Prostate gland (tissue), 2 donors: ENCODE measurements around the gene DOP1A. TPM values are rescaled to one million over a fixed set of nuclear protein-coding genes. Genes with fewer than 3 reads are reported as not detected.

Experiments used
- DNase-seq: peaks from one replicate; pipeline ENCODE4 v3.0.0-alpha.2; 2019; ENCODE audit warnings: low spot score
- H3K27ac ChIP-seq, 2 donors: fragments of 200-600 bp; sonication (generic); 2 replicates each; pipeline ENCODE4 v1.5.1; 2017 to 2019
- H3K27me3 ChIP-seq: fragments of 200-600 bp; sonication (generic); replicated peaks from 2 replicates; pipeline ENCODE4 v1.5.1; 2019; ENCODE audit not compliant: insufficient read depth
- H3K36me3 ChIP-seq, 2 donors: fragments of 200-600 bp; sonication (generic); 1 replicate in 1 of 2; 2 replicates in 1 of 2; pipeline versions ENCODE4 v1.5.1 to v1.8.1; 2017 to 2019
- H3K4me1 ChIP-seq: fragments of 200-600 bp; sonication (generic); replicated peaks from 2 replicates; pipeline ENCODE4 v1.5.1; 2019
- H3K4me3 ChIP-seq, 2 donors: fragments of 200-600 bp; sonication (generic); 2 replicates each; pipeline ENCODE4 v1.5.1; 2017 to 2019
- H3K9me3 ChIP-seq: fragments of 200-600 bp; sonication (generic); 2 replicates; pipeline ENCODE4 v1.5.1; 2017
- POLR2A ChIP-seq: fragments of 450-650 bp; IDR thresholded peaks from one replicate; pipeline ENCODE4 v1.6.1; 2016; ENCODE audit warnings: antibody characterized with exemption, mild to moderate bottlenecking
- POLR2AphosphoS5 ChIP-seq: sonication (generic); formaldehyde crosslinking; IDR thresholded peaks from one replicate; pipeline ENCODE4 v1.6.1; 2017; ENCODE audit warnings: antibody characterized with exemption
- WGBS: methylation state at CpG from one replicate; pipeline ENCODE4 v1.1.5; 2018; 5-methylcytosine and 5-hydroxymethylcytosine counted together
- intact Hi-C: fragments of 100-400 bp; cut with DNase I; formaldehyde crosslinking; loops from one replicate; pipeline ENCODE4 v1.14.2; 2022
- total RNA-seq, 2 donors: library from RNA; depleted of rRNA; stranded (reverse); fragments of >200 nt; gene quantifications; one replicate each; pipeline ENCODE4 v1.1.0, GENCODE V29; 2016
- TF ChIP-seq, protein P1 (sequence below), 4 experiments: fragments of 200-600 bp in 2 of 4; fragments of 450-650 bp in 2 of 4; sonication (generic) in 2 of 4; IDR thresholded peaks; 1 replicate in 3 of 4; 2 replicates in 1 of 4; pipeline ENCODE4 v1.5.1; 2016 to 2019; ENCODE audit warnings: antibody characterized with exemption in 4 of 4, mild to moderate bottlenecking in 2 of 4, moderate library complexity in 2 of 4

Gene DOP1A
- total RNA-seq, 2 donors from 2014 or later: 27.6 to 55.2 TPM

- WGBS: 3% methylated on average over 43 of the region's 48 CpGs
- TF ChIP-seq, protein P1, sequence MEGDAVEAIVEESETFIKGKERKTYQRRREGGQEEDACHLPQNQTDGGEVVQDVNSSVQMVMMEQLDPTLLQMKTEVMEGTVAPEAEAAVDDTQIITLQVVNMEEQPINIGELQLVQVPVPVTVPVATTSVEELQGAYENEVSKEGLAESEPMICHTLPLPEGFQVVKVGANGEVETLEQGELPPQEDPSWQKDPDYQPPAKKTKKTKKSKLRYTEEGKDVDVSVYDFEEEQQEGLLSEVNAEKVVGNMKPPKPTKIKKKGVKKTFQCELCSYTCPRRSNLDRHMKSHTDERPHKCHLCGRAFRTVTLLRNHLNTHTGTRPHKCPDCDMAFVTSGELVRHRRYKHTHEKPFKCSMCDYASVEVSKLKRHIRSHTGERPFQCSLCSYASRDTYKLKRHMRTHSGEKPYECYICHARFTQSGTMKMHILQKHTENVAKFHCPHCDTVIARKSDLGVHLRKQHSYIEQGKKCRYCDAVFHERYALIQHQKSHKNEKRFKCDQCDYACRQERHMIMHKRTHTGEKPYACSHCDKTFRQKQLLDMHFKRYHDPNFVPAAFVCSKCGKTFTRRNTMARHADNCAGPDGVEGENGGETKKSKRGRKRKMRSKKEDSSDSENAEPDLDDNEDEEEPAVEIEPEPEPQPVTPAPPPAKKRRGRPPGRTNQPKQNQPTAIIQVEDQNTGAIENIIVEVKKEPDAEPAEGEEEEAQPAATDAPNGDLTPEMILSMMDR (IDR thresholded peaks at IDR 0.05): peak; percentile 95 to 98 (median 98)
- TF ChIP-seq POLR2A (no peak), POLR2AphosphoS5 (peak; percentile 76)
Observed at GRCh38 chr6:83065511-83066192, 1.8 kb upstream of the DOP1A start, which contains the start of gene UBE3D. UBE3D (minus strand) TSS chr6:83065841; CDS start chr6:83065718, 123 bp downstream.

DNA sequence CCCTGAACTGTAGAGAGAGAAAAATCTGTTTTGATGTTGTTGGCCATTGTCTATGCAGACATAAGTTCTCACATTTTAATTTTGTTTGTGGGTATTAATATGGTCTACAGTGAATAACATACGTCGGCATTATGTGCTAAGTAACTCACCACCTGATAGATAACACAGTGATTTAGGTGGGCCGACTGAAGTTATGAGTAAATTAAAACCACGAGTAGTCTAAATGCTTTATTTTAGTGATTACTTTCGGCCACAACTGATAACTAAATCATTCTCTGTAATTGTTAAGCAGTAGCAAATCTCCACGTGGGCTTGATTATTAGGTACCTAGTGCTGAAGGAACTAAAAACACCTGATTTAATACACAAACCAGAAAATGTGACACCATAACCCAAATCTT is 1.1 kb downstream of the DOP1A start:
- 24% methylated on average over 6 of the region's 6 CpGs for WGBS
- no peak for TF ChIP-seq POLR2A
- TF ChIP-seq POLR2AphosphoS5: no peak
- TF ChIP-seq, protein P1 (IDR thresholded peaks at IDR 0.05): no peak
- no peak for DNase-seq
- Histone ChIP-seq H3K4me3 (peak overlapping the region; percentile 85 to 94), H3K4me1 (peaks cover 7% of the 10 kb centered on the region), H3K27ac (peak overlapping the region; percentile 93 to 94), H3K36me3 (no peaks in the 10 kb centered on the region), H3K27me3 (no peaks in the 10 kb centered on the region), H3K9me3 (no peaks in the 10 kb centered on the region)
- intact Hi-C loops: loop anchor here (5.0 to 10.0 kb wide), 4 partner anchors 124 to 706 kb away; partner anchors contain the start of genes PGM3, PRSS35, RWDD2A and TPBG

More at GRCh38 chr6:83065511-83066192, 1.8 kb upstream of the DOP1A start, which contains the start of gene UBE3D:
- H3K4me3 ChIP-seq: peak within 1 kb of the TSS; percentile 64 to 67
- H3K36me3 ChIP-seq: no peaks in the 10 kb centered on the region
- peak; percentile 82 for DNase-seq
- H3K27ac ChIP-seq: peak within 1 kb of the TSS in 1 of 2 donors; percentile 52
- H3K4me1 ChIP-seq: peaks cover 5% of the 10 kb centered on the region
- intact Hi-C loops: loop anchor here (2.0 to 10.0 kb wide), 5 partner anchors 127 to 703 kb away; partner anchors contain the start of genes PGM3, PRSS35, RWDD2A and TPBG
- H3K27me3 ChIP-seq: no peaks in the 10 kb centered on the region
- no peaks in the 10 kb centered on the region for H3K9me3 ChIP-seq

GRCh38 chr6:83069633-83070032 is 2.2 kb downstream of the DOP1A start:
- no peaks in the 10 kb centered on the region for H3K27me3 ChIP-seq
- DNase-seq: no peak
- no peak overlapping the region for H3K4me3 ChIP-seq
- TF ChIP-seq, protein P1 (IDR thresholded peaks at IDR 0.05): no peak
- TF ChIP-seq POLR2AphosphoS5: no peak
- no peak for TF ChIP-seq POLR2A
- H3K4me1 ChIP-seq: peaks cover 7% of the 10 kb centered on the region
- H3K9me3 ChIP-seq: no peaks in the 10 kb centered on the region
- no peak overlapping the region for H3K27ac ChIP-seq
- intact Hi-C loops: loop anchor here (5.0 to 10.0 kb wide), 4 partner anchors 123 to 707 kb away; partner anchors contain the start of genes PGM3, PRSS35, RWDD2A and TPBG
- no peaks in the 10 kb centered on the region for H3K36me3 ChIP-seq

- no peak overlapping the region for H3K4me3 ChIP-seq
- no peaks in the 10 kb centered on the region for H3K9me3 ChIP-seq
- WGBS: 72% methylated on average over 4 of the region's 4 CpGs
- H3K27me3 ChIP-seq: no peaks in the 10 kb centered on the region
- TF ChIP-seq POLR2A: no peak
- TF ChIP-seq, protein P1 (IDR thresholded peaks at IDR 0.05): no peak
- TF ChIP-seq POLR2AphosphoS5: no peak
- intact Hi-C loops: no loop called here
- no peak for DNase-seq
- peaks cover 7% of the 10 kb centered on the region for H3K4me1 ChIP-seq
- H3K27ac ChIP-seq: peak overlapping the region in 1 of 2 donors; percentile 33
- no peaks in the 10 kb centered on the region for H3K36me3 ChIP-seq
Observed at GRCh38 chr6:83071023-83071422, 3.6 kb downstream of the DOP1A start.
